MCF 10A (cell line): ENCODE measurements around the gene RABGGTB. TPM values are rescaled to one million over a fixed set of nuclear protein-coding genes. Genes with fewer than 3 reads are reported as not detected.

Experiments used
- BruUV-seq: library from RNA; stranded (reverse); fragments of 400-500 nt; replicated peaks from 2 replicates; lab custom pipeline; 2021; lab: Mats Ljungman, UMichigan
- CTCF ChIA-PET: fragments of 300-600 bp; sonication (Branson Sonifier 250); formaldehyde crosslinking; extraction: SDS; loops from one replicate; lab custom pipeline; 2021; ENCODE audit warnings: antibody characterized with exemption, inconsistent platforms; lab: Yijun Ruan, JAX
- POLR2A ChIA-PET: fragments of 300-600, 350-650 bp; sonication (Branson Sonifier 250); formaldehyde crosslinking; extraction: SDS; loops from one replicate; lab custom pipeline; 2020; ENCODE audit warnings: antibody characterized with exemption, inconsistent platforms; lab: Yijun Ruan, JAX
- DNase-seq: peaks from one replicate; pipeline ENCODE4 v3.0.0-alpha.2; 2018; ENCODE audit not compliant: unreplicated experiment
- H3K27ac Mint-ChIP-seq: one replicate; pipeline ENCODE4 v1.8.0; 2022; ENCODE audit warnings: mild to moderate bottlenecking, low read depth, mixed read lengths; ENCODE audit not compliant: unreplicated experiment
- H3K27me3 Mint-ChIP-seq: one replicate; pipeline ENCODE4 v1.8.0; 2022; ENCODE audit warnings: mixed read lengths; ENCODE audit not compliant: insufficient read depth, unreplicated experiment
- H3K36me3 Mint-ChIP-seq: one replicate; pipeline ENCODE4 v1.8.0; 2022; ENCODE audit warnings: mild to moderate bottlenecking, moderate library complexity, mixed read lengths; ENCODE audit not compliant: insufficient read depth, unreplicated experiment
- H3K4me1 Mint-ChIP-seq: one replicate; pipeline ENCODE4 v1.8.0; 2022; ENCODE audit warnings: mixed read lengths; ENCODE audit not compliant: insufficient read depth, unreplicated experiment
- H3K4me3 Mint-ChIP-seq: one replicate; pipeline ENCODE4 v1.8.0; 2022; ENCODE audit warnings: mild to moderate bottlenecking, moderate library complexity, mixed read lengths; ENCODE audit not compliant: unreplicated experiment
- H3K9me3 Mint-ChIP-seq: one replicate; pipeline ENCODE4 v1.8.0; 2022; ENCODE audit warnings: mixed read lengths; ENCODE audit not compliant: unreplicated experiment
- CTCF ChIP-seq: fragments of 200-600 bp; IDR thresholded peaks from one replicate; pipeline ENCODE4 v1.8.0; 2022; ENCODE audit warnings: antibody characterized with exemption, mild to moderate bottlenecking; ENCODE audit not compliant: unreplicated experiment
- intact Hi-C: fragments of 100-400 bp; cut with micrococcal nuclease; formaldehyde crosslinking; loops from 2 replicates; pipeline ENCODE4 v1.14.1; 2022
- total RNA-seq: library from RNA; stranded (reverse); gene quantifications from 2 replicates; pipeline ENCODE4 v1.2.3, GENCODE V29; 2022

Gene RABGGTB
- total RNA-seq, 1 experiment from 2014 or later = 127 TPM

DNA sequence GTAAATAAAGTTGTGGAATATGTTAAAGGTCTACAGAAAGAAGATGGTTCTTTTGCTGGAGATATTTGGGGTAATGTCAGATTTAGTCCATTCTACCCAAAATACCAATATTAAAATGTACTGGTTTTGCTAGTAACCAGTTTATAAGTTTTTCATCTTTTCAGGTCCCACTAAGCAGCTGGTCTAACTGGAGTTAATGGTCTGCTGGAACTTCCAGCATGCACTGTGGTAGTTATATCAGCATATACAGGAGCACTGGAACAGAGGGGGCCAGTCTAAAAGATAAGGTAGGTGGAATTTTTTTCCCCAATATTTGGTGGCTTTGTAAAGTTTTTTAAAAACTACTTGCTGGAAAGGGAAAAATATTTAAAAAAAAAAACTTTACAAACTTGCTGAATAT is 3.9 kb downstream of the RABGGTB start:
- peak overlapping the region; percentile 89 for H3K27ac Mint-ChIP-seq
- intact Hi-C loops = loop anchor here (5.0 kb wide), 2 partner anchors 158 to 523 kb away; no protein-coding TSS in a partner anchor
- peaks cover 89% of the 10 kb centered on the region for H3K36me3 Mint-ChIP-seq
- H3K27me3 Mint-ChIP-seq = no peaks in the 10 kb centered on the region
- peak overlapping the region; percentile 98 for H3K4me3 Mint-ChIP-seq
- H3K9me3 Mint-ChIP-seq = no peaks in the 10 kb centered on the region
- no TSS peak for BruUV-seq
- ChIA-PET POLR2A (interaction anchor here (1.0 to 2.5 kb wide), 3 partner anchors 9 to 64 kb away, joined by 3 to 18 read pairs (median 16); partner anchors contain the start of gene ACADM), CTCF (interaction anchor here (0.8 to 1.3 kb wide), 2 partner anchors 45 to 524 kb away, joined by 3 read pairs; no protein-coding TSS in a partner anchor)
- TF ChIP-seq CTCF = no peak
- no peak for DNase-seq
- peaks cover 33% of the 10 kb centered on the region for H3K4me1 Mint-ChIP-seq

- ChIA-PET CTCF (interaction anchor here (0.7 to 1.3 kb wide), 4 partner anchors 12 to 525 kb away, joined by 3 to 4 read pairs (median 3); no protein-coding TSS in a partner anchor), POLR2A (interaction anchor here (1.0 to 2.5 kb wide), 3 partner anchors 9 to 67 kb away, joined by 6 to 18 read pairs (median 16); partner anchors contain the start of gene ACADM)
- H3K9me3 Mint-ChIP-seq = no peaks in the 10 kb centered on the region
- peaks cover 97% of the 10 kb centered on the region for H3K36me3 Mint-ChIP-seq
- H3K4me1 Mint-ChIP-seq = peaks cover 33% of the 10 kb centered on the region
- peak overlapping the region; percentile 98 for H3K4me3 Mint-ChIP-seq
- no peaks in the 10 kb centered on the region for H3K27me3 Mint-ChIP-seq
- BruUV-seq = no TSS peak
- peak overlapping the region; percentile 89 for H3K27ac Mint-ChIP-seq
- intact Hi-C loops = no loop called here
- no peak for TF ChIP-seq CTCF
- DNase-seq = peak; percentile 74
Measured at GRCh38 chr1:75791022-75791421, 5.0 kb downstream of the RABGGTB start.

DNA sequence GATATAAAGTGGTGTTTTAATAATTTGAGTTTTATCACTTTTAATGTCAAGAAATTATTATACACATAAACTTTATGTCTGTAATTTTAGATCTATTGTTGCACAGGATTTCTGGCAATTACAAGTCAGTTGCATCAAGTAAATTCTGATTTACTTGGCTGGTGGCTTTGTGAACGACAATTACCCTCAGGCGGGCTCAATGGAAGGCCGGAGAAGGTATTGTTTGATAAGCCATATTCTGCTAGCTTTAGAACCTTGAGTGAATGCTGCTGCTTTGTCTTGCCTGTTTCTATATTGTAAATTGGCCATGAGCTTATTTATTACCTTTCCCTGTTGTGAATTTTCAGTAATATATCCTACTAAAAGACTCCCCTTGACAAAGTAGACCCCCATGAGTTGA is 6.0 kb downstream of the RABGGTB start:
- intact Hi-C loops = no loop called here
- no peak overlapping the region for H3K4me3 Mint-ChIP-seq
- CTCF ChIA-PET = no interaction called here
- no peak overlapping the region for H3K27ac Mint-ChIP-seq
- DNase-seq = no peak
- no TSS peak for BruUV-seq
- H3K9me3 Mint-ChIP-seq = no peaks in the 10 kb centered on the region
- POLR2A ChIA-PET = no interaction called here
- no peak for TF ChIP-seq CTCF
- peaks cover 97% of the 10 kb centered on the region for H3K36me3 Mint-ChIP-seq
- H3K4me1 Mint-ChIP-seq = peaks cover 33% of the 10 kb centered on the region
- H3K27me3 Mint-ChIP-seq = no peaks in the 10 kb centered on the region

GRCh38 chr1:75794382-75794781 is 8.3 kb downstream of the RABGGTB start:
- no peaks in the 10 kb centered on the region for H3K9me3 Mint-ChIP-seq
- ChIA-PET POLR2A (interaction anchor here (0.7 kb wide), 1 partner anchor 9 kb away, joined by 3 read pairs; no protein-coding TSS in a partner anchor), CTCF (no interaction called here)
- no peaks in the 10 kb centered on the region for H3K27me3 Mint-ChIP-seq
- BruUV-seq = no TSS peak
- intact Hi-C loops = no loop called here
- H3K27ac Mint-ChIP-seq = no peak overlapping the region
- peaks cover 90% of the 10 kb centered on the region for H3K36me3 Mint-ChIP-seq
- DNase-seq = no peak
- no peak for TF ChIP-seq CTCF
- peaks cover 21% of the 10 kb centered on the region for H3K4me1 Mint-ChIP-seq
- H3K4me3 Mint-ChIP-seq = no peak overlapping the region
